WI38 (cell line): ENCODE results near the gene IGLON5.

Experiments used
- H3K4me3 ChIP-seq: 2 replicates; pipeline ENCODE4 v1.5.1; 2011; ENCODE audit warnings: low read depth, mild to moderate bottlenecking, control low read depth, low read length
- TF ChIP-seq, protein P1 (sequence below): IDR thresholded peaks from 2 replicates; pipeline ENCODE4 v1.5.1; 2012; ENCODE audit warnings: low read depth, mild to moderate bottlenecking, control low read depth, low read length

Gene IGLON5

DNA sequence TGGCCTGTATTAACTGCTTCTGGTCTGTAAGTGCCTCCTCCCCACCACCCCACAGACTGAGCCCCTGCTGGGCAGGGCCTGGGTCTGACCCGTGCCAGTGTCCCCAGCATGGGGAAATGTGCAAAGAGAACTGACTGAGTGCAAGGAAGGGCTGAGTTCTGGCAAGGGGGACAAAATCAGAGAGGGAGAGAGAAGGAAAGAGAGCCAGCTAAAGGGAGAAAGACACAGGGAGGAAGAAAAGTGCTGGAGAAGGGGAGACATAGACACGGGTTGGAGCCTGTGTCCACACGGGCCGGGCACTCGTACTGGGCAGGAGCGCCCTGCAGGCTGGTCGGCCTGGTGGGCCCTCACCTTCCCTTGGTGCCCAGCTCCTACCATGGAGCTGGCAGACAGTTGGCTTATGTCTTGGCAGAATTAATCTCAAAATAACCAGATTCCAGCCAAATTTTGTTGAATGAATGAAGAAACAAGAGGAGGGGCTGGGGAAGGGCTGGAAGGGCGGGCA, 59.8 kb downstream of the IGLON5 start:
- no peak overlapping the region for H3K4me3 ChIP-seq
- TF ChIP-seq, protein P1, sequence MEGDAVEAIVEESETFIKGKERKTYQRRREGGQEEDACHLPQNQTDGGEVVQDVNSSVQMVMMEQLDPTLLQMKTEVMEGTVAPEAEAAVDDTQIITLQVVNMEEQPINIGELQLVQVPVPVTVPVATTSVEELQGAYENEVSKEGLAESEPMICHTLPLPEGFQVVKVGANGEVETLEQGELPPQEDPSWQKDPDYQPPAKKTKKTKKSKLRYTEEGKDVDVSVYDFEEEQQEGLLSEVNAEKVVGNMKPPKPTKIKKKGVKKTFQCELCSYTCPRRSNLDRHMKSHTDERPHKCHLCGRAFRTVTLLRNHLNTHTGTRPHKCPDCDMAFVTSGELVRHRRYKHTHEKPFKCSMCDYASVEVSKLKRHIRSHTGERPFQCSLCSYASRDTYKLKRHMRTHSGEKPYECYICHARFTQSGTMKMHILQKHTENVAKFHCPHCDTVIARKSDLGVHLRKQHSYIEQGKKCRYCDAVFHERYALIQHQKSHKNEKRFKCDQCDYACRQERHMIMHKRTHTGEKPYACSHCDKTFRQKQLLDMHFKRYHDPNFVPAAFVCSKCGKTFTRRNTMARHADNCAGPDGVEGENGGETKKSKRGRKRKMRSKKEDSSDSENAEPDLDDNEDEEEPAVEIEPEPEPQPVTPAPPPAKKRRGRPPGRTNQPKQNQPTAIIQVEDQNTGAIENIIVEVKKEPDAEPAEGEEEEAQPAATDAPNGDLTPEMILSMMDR = no peak

DNA sequence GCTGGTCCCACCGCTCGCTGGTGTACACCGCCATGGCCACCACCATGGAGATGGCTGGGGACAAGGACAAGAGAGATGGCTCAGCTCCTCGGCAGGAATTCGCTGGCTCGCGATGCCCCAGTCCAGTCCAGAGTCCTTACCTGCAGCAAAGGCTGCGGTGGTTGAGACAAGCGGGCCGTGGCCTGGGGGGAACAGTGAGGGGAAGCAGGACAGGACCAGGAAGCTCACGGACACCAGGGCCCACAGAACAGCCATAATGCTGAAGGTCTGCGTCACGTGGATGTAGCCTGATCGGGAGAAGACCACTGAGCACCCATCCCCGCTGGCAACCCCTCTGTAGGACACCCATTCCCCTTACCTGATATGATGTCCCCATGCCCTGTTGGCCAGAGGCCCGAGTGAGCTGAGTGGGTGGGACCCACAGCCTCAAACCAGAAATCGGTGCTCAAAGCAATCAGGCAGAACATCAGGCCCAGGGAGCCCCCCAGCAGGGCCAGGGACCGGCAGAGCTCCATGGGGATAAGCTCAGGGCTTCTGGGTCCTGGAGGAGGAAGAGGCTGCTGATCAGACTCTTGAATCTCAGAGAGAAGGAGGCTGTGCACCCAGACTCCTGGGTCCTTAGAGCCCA, 60.7 kb downstream of the IGLON5 start:
- no peak overlapping the region for H3K4me3 ChIP-seq
- TF ChIP-seq, protein P1 = no peak

DNA sequence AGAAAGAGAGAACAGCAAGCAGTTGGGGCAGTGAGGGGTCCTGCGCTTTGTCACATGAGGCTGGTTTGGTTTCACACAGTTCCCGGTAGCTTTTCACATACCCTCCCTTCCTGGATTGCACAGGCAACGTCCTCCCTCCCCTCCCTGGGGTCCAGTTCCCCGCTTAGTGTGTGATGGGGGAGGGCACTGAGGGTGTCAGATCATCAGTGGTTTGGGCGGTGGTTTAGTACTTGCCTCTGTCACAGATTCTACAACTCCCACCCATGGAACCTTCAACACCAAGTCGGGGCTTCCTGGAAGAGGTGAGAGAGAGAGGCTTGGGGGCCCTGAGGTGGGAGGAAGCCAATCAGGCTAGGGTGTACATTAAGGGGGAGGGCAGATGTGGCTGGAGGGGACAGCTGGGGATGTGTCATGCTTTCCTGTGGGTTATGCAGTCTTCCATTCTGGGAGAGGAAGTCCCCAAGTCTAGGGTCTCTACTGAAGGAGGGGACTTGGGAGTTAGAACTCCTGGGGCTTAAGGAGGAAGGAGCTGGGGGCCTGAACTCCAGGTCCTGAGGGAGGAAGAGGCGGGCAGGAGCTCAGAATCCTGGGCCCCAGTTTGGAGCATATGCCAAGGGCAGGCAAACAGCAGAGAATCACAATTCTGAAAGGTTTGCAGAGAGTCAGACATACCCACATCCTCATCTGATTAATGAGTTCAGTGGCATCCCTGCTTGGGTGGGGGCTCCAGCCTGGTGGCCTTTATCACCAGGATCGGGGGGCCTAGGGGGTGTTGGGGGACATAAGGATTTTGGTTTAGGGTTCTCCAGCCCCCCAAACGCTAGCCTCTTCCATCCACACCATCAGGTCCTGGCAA, 61.4 kb downstream of the IGLON5 start, which contains the start of gene NKG7:
NKG7 (minus strand) TSS at position 6 of the 856 bp plus-strand sequence. CDS start 119 bp downstream, outside the sequence.
- TF ChIP-seq, protein P1 = no peak
- H3K4me3 ChIP-seq = no peak within 1 kb of the TSS

DNA sequence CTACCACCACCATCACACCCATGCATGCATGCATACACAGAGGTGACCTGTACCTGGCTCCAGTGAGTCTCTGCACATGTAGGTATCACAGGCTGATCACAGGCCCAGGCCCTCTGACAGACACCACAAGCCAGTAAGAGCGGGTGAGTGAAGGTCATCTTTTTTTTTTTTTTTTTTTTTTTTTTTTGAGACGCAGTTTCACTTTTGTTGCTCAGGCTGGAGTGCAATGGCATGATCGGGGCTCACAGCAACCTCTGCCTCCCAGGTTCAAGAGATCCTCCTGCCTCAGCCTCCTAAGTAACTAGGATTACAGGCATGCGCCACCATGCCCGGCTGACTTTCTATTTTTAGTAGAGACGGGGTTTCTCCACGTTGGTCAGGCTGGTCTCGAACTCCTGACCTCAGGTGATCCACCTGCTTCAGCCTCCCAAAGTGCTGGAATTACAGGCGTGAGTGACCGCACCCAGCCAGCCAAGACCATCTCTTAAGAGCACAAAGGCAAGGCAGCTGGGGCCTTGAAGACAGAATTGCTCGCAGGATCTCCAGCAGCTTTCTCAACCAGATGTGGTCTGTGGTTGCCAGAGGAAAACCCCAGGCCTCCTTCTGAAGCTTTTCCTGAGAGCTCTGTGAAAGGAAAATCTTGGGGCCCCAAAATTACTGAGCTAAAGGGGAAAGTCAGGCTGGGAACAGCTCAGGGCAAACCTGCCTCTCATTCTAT, 64.2 kb downstream of the IGLON5 start:
- TF ChIP-seq, protein P1 = no peak
- no peak overlapping the region for H3K4me3 ChIP-seq

DNA sequence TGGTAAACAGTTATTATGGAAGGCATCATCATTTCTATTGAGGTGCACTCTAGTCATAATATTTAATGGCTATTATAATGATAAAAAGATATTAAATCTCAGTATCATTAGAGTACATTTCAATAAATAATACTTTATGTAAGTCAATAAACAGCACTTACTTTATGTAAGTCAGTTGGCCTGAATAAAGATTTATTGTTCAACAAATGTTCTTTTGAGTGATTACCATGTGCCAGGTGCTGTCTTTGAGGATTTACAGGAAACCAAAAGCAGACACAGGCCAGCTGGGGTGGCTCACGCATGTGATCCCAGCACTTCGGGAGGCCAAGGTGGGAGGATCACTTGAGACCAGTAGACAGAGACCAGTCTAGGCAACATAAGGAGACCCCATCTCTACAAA, 66.0 kb downstream of the IGLON5 start:
- TF ChIP-seq, protein P1 = no peak
- H3K4me3 ChIP-seq = no peak overlapping the region

GRCh38 chr19:51380379-51380778, 68.9 kb downstream of the IGLON5 start:
- H3K4me3 ChIP-seq = no peak overlapping the region
- TF ChIP-seq, protein P1 = no peak
